NCI-H446 treated with DMSO at 0.1 percent for 48 hours (cell line): ENCODE results near the gene PLAGL1.

ENCODE experiments used
- DNase-seq: peaks from one replicate; lab custom pipeline; 2025; lab: John Stamatoyannopoulos, UW

The PLAGL1 gene

DNA sequence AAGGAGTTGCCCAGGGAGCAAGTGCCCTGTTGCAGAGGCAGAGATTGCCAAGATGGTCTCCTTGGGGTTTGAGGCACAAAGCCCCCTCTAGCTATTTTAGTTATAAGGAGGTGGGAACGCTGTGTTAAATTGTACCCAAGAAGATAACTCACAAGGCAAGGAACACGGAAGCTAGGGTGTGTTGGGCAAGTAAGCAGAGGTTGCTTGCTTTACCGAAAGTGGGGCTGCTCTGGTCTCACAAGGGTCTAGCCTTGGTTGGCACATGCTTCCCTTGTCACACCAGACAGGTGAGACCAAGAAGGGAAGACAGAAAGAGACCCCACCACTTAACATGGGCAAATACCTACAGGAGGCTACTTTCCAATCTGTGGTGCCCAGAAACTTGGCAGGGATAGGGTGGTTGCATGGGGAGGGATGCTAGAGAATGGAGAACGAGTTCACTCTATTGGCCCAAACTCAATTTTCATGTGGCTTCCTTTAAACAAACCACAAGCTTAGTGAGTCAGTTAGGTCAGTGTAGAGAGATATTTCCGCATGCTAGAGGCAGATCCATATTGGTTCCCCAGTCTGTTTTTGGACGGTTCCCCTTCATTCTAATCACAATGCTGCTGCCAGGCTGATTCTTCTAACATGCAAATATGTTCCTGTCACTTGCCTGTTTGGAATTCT, 42.4 kb downstream of the PLAGL1 start:
- DNase-seq, result no peak

DNA sequence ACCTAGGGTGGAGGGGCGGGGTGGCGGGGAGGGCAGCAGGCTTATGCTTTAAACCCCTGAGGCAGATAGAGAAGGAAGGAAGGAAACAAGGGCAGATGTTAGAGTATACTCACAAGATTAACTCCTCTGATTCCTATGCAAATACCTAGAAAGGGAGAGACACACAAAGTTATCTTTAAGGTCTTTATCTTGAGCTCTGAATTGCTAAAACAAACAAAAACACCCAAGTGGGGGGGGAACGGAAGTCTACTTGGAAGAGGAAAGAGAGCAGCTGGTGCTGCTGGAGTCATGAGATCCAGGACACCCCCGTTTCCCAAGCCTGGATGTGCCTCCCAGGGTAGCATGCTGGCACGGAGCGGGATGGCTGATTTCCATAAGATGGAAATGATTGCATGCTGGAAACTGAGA, 43.4 kb downstream of the PLAGL1 start:
- DNase-seq, result no peak

DNA sequence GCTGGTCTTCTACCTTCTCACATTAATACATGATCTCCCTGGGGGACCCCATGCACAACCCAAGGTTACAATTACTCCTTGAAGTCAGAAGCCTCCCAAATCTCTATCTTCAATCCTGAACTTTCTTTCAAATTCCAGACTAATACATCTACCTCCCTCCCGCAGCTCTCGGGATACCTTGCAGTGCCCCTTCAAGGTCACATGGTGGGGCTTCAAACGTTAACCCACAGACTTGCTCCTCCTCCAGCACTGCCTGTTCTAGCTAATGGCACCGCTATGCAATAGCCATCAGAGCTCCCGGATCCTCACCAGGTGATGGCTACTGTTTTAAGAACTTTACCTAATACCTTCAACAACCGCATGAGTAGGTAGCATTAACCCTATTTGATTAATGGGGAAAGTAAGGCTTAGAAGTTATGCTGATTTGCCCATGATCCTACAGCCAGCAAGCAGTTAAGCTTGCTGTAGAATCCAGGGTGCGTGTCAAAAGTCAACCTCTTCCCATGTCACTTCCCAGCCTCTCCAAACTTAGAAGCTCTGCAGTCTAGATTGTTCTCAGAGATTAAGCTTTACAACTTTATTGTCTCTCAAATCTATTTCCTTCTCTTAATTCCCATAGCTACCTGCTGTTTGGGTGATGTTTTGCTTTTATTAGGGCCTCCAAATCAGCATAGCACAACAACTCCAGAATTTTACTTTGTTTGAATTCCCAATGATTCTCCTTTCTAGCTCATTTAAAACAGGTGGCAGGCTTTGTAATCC, 44.7 kb downstream of the PLAGL1 start:
- DNase-seq, result no peak

DNA sequence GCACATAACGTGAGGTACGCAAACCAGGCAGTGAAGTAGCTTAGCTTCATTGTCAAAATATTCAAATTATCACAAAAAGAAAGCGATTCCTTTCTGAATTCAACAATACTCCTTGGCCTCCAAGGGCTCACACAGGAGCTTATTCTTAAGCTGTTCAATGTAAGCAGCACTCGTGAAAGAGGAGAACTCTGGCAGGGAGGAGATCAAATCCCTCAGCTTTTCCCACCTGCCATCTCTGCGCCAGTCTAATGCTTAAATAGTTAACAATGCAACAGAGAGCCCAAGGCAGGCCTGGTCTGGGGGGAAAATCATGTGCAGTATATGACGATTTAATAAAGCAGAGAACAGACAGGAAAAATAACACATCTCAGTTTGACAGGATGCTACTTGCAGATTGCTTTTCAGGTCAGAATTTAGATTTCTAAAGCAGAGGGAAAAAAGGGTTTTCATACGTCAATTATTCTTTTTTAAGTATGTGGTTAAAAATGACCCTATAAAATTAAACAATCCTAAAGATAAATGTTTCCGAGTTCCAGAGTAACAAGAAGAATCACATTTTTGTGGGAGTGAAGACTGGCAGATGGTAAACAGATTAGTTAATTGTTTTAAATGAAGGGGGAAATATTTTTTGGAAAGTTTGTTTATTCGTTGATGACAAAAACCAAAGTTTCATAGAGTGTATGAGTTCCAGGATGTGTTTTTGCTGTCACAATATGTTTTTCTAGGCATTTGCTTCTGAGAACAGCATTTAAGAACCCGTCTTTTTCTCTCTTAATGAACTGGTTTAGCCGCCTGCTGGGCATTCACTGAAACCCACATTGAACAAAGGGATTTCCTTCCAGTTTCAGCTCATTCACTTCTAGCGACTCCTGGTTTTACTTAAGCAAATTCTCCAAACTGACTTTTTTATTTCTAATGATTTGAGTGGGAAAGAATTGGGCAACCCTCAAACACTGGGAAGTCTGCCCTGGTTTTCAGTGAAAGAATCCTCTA, 45.9 kb downstream of the PLAGL1 start:
- DNase-seq, result no peak

DNA sequence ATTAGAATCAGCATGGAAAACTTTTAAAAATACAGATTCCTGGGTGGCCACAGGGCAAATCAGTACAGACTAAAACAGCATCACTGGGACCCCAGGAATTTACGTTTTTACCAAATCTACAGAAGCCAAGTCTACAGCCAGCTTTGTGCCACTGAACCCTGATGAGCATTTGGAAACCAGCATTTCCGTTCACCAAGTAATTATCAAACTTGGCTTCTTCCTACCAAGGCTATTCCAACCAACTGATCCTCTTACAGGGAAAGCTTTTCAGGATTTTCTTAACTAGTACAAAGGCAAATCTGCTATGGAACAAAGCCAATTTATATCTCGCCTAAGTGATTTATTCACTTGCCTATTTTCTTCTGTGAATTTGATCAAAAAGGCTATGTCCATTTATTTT, 47.0 kb downstream of the PLAGL1 start:
- DNase-seq, result no peak

DNA sequence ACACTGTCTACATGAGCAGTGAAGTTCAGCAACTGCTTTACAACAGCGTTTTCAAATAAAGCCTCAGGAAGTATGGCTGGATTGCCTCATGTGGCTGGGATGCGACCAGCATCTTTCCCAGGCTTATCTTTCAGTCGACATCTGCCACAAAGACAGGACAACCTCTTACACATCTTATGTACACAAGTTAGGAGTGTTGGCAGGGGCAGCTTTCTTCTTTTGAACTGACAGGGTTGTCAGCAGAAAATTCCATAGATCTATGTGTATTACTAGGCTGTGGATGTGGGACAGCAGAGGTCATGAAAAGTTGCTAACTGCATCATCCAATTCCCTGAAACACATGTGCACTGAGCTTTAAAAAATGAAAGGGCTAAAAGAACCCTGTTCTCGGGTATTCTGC, 48.1 kb downstream of the PLAGL1 start:
- DNase-seq, result no peak

DNA sequence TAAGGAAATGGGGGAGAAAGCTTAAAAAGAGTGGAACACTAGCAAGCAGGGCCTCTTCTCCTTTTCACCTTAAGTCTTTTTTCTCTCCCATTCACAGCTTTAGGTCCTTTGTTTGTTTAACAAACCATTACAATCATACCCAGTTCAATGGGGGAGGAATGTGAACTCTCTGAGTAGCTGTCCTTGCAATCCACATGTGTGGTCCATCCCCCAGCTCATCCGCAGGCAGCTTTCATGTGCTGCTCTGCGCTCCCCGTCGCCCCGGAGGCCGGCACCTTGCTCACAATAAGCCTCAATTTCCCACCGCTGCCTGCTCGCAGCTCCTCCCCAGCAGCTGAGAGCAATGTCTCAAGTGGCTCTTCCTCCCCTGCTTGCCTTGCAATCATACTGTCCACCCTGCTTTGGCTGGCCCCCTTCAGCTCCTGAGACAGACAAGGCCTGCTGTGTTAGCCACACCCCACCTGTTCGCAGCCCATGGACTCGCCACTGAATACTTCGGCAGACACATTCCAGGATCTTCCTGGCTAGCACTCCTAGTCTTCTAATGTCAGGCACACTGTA, 49.1 kb downstream of the PLAGL1 start:
- no peak for DNase-seq

DNA sequence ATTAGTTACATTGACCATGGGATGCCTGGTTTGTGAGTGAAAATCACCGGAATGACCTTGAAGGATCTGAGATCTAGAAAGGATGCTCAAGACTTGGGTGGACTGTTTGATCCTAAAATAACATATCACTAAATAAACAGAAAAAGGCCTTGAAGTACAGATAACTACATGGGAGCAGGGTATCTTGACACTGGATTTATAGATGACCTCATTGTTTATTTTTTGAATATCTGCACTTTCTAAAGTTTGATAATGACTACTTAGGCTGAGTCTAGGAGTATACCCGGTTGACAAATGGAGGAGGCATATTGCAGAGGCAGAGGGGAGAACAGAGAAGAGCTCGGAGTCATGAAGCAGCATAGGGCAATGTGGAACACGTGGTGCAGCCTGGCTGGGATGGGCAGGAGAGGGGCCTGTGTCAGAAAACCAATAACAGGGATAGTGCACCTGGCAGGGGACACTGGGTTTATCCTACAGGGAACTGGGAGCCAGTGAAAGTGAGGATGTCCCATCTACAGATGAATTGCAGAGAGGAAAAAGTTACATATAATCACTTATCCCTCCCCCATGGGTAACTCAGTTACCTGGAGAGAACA, 50.3 kb downstream of the PLAGL1 start:
- DNase-seq, result no peak

DNA sequence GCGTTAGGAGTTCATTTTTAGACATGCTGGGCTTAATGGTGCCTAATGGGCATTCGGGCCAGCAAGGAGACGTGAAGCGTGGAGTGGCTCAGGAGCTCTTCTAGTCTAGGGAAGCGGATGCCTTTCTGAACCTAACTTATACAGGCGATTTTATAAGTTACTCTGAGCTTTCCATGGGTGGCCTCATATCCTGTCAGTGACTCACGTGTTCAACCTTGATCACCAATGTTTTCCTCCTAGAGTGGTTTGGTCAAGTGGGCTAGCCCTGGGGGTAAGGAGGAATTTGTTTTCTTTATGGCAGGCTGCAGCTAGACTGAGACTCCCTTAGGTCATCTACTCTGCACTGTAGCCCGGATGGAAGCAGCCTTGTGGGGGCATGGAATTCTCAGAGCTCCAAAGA, 52.1 kb downstream of the PLAGL1 start:
- no peak for DNase-seq

DNA sequence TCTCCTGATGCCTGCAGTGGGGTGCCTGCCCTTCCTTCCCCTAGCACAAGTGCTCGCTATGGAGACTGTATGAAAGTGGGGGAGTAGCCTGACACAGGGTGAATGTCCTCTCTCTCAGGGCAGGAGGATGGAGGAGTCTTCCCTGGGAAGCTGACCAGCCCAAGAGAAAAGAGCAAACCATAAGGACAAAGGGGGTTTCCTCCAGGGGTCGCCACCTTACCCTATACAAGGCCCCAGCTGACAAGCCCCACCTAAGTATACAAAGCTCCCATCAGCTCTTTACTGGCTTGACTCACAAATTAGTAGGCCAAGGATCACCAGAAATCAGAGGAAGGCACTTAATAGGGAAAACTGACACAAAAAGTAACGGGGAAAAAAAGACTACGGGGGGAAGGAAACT, 54.1 kb downstream of the PLAGL1 start:
- no peak for DNase-seq

DNA sequence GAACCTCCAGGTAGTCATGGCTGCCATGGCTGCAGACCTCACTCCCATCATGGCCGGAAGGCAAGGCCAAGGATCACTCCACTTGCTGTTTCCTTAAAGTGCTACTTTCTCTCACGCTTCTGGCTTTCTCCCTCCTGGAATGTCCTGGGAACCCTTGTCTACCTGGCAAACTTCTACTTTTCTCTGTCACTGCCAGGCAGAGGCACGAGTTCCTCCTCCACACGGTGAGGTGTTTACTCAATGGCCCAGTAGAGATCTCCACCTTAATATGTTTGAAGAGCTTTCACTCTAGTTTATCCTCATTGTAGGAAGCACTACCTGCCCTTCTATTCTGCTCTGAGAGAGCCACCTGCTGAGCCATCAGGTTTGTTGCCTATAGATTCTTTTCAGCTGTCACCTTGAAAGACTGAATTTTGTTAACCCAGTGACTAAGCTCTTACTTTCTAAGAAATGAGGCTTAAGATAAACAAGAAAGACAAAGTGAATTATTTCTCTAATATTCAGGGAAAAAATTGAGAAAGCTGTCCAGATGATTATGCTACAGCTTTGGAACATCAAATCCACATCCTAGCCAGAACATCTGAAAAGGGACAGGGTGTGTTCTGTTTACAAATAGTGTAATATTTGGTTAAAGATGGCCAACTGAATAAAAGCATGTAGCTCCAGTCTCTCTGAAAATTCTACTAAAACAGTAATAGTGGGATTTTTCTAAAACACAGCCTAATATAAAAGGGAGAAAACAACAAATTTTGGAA, 54.9 kb downstream of the PLAGL1 start:
- DNase-seq, result no peak

DNA sequence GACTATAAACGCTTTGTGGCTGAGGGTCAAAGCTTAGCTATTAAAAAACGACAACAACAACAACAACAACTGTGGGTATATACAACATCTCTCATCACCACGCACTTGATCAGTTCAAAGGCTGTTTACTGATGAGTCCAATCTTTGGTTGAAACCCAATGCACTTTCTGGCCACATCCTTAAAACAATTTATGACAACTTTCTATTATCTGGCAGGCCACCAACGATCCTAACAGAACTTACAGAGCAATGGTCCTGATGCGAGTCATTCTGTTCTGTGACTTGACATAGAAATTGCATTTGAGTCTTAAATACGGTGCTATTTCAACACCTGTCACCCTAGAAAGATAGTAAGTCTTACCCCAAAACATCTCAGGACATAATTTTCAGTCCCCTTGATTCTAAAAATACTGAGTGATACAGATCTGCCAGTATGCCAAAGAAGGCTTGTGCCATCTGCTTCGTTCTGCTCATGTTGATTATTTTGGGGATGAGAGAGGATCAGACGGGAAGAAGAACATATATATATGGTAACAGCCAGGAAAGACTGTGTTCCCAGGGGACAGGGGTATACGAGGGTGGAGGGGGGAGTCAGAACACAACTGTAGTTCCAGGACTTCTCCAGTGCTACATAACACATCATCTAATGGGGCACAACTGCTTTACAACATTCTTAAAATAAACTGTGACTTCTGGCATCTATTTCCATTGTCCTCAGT, 55.8 kb downstream of the PLAGL1 start:
- no peak for DNase-seq

DNA sequence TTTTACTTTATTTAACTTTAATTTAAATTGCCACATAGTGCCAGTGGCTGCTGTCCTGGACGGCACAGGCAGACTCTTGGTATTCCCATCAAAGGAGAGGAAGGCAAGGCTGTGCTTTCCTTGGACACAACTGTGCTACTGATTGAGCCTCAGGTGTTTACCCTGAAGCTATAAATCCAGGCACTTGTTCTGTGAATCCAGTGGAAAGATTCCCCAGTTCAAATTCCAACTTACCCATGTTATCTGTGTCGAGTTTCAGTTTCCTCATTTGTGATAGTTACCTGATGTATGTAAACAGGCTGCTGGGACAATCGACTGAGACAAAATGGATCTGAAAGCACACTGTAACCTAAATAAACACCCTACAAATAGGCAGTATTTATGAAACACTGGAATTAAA, 57.2 kb downstream of the PLAGL1 start:
- DNase-seq, result no peak

DNA sequence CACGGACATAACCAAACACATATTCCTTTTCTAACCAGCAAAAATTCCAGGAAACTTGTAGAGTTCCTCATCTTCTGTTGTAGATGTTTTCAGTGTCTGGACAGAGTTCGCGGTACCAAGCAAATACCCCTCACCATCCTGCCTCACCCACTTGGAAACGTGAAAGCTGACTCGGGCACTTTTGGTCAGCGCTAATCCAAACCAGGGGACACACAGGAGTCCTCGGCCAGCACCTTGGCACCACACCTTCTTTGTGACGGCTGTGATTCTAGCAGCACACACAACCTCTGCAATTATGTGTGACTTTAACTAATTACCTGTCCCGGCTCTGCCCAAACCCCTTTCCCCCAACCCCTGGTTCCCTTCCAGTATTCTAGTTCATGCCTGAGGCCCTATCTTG, 58.1 kb downstream of the PLAGL1 start:
- no peak for DNase-seq

DNA sequence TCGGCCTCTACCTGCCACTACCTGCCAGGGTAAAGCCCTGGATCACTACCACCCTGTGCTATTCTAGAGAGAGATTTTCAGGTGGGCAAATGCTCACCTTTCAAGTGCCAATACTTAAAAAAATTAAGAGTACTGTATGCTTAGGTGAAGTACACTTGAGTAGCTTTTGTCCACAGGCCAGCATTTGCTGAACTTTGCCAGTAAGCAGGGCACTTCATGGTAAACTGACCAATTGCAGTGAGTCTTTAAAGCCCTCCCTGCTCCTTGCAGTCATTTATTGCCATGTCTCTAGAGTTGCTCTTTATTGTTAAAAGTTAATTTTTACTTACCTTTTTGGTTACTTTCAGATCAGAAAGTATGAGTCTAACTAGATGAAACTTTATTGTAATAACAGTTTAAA, 58.5 kb downstream of the PLAGL1 start:
- DNase-seq, result no peak

DNA sequence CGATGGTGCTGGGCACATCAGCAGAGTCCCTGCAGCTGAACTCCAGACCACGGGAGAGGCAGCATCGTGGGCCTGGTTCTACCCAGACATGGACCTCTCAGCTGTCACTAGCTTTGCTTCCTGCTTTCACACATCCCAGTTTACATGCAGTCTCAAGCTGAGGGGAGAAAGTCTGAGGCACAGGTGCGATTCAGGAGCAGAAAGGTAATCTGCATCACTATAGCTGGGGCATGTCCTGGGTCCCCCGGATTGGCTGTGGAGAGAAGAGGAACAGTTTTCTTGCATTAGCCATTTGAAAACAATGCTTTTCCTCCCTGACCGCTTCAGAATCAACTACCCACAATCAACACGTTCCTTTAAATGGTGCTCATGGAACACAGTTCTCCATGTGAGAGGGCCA, 59.9 kb downstream of the PLAGL1 start:
- no peak for DNase-seq

DNA sequence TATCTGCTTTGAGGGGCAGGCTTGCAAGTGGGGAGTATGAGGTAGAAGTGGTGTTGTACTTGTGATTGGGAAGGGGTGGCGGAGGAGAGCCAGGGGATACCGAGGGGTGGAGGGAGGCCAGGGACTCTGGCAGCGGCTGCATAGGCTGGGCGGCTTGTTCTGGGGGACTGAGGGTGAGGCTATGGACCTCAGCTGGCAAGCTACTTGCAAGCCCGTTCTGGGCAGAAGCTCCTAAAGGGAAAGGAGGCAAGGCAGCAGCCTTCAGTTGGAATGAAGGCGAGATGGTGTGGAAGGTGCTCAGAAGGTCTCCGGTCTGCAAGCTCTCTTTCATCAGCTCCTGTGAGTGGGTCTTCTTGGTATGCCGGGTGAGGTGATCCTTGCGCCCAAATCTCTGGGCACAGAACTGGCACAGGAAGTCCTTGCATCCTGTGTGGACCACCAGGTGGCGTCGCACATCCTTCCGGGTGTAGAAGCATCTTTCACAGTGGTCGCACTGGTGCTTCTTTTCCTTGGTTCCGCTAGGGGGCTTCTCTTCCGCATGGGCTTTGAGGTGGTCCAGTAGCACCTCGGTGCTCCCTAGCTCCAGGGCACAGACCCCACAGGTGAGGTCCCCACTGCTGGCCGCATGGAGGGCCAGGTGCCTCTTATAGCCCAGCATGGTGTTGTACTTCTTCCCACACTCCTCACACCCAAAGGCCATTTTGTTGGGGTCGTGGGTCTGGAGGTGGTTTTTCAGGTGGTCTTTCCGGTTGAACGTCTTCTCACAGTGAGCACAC, 66.0 kb downstream of the PLAGL1 start:
- DNase-seq, result peak; percentile 5

DNA sequence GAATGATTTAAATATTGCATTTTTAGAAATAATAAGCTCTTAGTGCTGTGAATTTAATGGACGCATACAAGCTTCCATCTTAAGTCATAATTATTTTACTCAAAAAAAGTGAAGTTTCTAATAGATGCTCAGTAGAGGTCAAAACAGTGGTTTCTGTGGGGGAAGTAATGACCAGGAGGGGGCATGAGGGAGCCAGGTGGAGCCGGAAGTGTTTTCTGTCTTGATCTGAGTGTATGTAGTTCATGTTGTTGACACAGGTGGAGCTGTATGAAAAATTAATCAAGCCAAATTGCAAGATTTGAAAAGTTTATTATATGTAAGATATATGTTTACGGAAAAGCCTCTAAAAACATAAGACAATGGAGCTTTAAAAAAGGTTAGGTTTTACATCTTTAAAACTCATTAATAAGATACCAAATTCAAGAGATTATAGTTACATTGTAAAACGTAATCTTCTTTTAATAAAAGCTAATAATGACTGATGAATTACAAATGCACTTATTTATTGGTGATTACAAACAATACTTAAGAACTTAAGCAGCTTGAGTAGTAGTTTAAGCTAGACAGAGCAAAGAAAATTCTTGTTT, 68.0 kb downstream of the PLAGL1 start:
- no peak for DNase-seq

DNA sequence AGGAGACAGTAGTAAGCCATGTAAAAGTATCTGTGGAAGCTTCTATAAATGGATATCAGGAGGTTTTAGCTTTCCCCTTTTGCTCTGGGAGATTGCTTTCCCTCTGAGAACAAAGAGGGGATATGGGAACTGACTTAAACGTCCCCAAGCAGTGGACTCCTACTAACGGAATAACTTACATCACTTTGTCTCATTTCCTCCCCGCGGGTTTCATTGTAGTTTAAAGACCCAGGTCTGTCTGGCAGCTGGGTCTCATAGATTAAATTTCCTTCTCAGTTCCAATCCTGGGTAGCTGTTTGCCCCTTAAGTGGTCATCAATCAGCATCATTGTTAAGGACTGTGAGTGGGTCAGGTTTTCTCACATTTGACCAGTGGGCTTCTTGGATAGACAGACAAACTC, 68.7 kb downstream of the PLAGL1 start:
- DNase-seq, result no peak

DNA sequence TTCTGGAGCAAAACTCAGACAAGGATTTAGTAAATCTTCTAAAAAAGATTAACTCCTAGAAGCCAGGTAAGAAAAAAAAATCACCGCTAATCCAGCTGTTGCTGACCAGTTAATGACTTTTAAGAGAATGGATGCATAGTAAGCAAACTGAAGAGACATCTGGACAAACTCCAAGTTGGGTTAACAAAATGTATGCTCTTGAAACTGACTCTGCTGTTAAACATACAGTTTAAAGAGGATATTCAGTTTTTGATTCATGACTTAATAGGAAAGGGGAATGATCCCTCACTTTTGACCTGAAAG, 70.4 kb downstream of the PLAGL1 start:
- DNase-seq, result no peak
